SK-N-SH treated with all-trans-retinoic acid at 6 μM for 48 hours (cell line): Measurements from ENCODE around the gene SRSF1.

Experiments
- ARNTL ChIP-seq: fragments of 450-650 bp; formaldehyde crosslinking; IDR thresholded peaks from 2 replicates; pipeline ENCODE4 v1.5.0; 2020; ENCODE audit warnings: low read depth, mild to moderate bottlenecking, moderate library complexity, borderline replicate concordance
- ISL1 ChIP-seq: fragments of 250-450 bp; sonication (Bioruptor Pico); IDR thresholded peaks from 2 replicates; pipeline ENCODE4 v2.1.2; 2022; ENCODE audit warnings: mild to moderate bottlenecking, moderate library complexity
- OSR1 ChIP-seq: fragments of 250-450 bp; sonication (Bioruptor Pico); IDR thresholded peaks from 2 replicates; pipeline ENCODE4 v1.8.0; 2022; ENCODE audit warnings: moderate library complexity, mild to moderate bottlenecking, inconsistent platforms
- TCF4 ChIP-seq: fragments of 250-450 bp; sonication (Bioruptor Pico); IDR thresholded peaks from 2 replicates; pipeline ENCODE4 v1.8.0; 2021; ENCODE audit warnings: mild to moderate bottlenecking, moderate library complexity, borderline replicate concordance
- ZFP30 ChIP-seq: fragments of 450-650 bp; formaldehyde crosslinking; IDR thresholded peaks from 2 replicates; pipeline ENCODE4 v1.5.0; 2022; ENCODE audit warnings: mild to moderate bottlenecking, moderate library complexity
- ZNF70 ChIP-seq: fragments of 450-650 bp; formaldehyde crosslinking; IDR thresholded peaks from 2 replicates; pipeline ENCODE4 v1.5.0; 2020; ENCODE audit warnings: mild to moderate bottlenecking, moderate library complexity
- ZNF8 ChIP-seq: fragments of 450-650 bp; formaldehyde crosslinking; IDR thresholded peaks from 2 replicates; pipeline ENCODE4 v1.5.0; 2020; ENCODE audit warnings: mild to moderate bottlenecking, moderate library complexity
- TF ChIP-seq, protein P1 (sequence below): fragments of 250-450 bp; sonication (Bioruptor Pico); IDR thresholded peaks from 2 replicates; pipeline ENCODE4 v1.8.0; 2020; ENCODE audit warnings: mild to moderate bottlenecking, moderate library complexity, borderline replicate concordance
- TF ChIP-seq, protein P2 (sequence below): fragments of 250-450 bp; sonication (Bioruptor Pico); IDR thresholded peaks from 2 replicates; pipeline ENCODE4 v1.8.0; 2021; ENCODE audit warnings: low read depth, mild to moderate bottlenecking, moderate library complexity, borderline replicate concordance
- TF ChIP-seq, protein P3 (sequence below): fragments of 250-450 bp; sonication (Bioruptor Pico); IDR thresholded peaks from 2 replicates; pipeline ENCODE4 v1.5.0; 2020; ENCODE audit warnings: mild to moderate bottlenecking, moderate library complexity

DNA sequence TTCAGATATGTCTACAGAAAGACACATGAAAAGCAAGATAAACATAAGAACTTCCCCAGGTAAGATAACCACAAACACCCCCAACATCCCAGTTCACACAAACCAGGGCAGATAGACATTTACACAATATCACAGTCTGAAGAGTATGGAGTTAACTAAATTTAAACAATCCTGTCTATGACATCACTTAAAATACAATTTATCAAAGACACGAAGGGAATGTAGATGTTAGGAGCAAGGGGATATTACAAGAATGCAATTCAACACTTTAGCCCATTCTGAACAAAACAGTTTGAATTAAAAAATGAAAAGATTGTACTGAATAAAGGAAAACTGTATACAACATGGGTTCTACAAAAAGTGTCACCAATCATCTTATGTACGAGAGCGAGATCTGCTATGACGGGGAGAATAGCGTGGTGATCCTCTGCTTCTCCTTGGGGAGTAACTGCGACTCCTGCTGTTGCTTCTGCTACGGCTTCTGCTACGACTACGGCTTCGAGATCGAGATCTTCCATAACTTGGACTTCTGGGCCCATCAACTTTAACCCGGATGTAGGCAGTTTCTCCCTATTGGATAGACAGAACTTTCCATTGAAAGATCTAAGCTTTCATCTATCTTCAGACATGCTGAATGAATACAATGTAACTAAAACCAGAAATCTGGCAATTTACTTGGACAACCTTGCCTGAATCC, 1.9 kb downstream of the SRSF1 start:
- no peak for TF ChIP-seq ZNF8 (CRISPR knock-in tag)
- TF ChIP-seq ZNF70 (CRISPR knock-in tag), result no peak
- TF ChIP-seq ISL1, result no peak
- TF ChIP-seq, protein P1, sequence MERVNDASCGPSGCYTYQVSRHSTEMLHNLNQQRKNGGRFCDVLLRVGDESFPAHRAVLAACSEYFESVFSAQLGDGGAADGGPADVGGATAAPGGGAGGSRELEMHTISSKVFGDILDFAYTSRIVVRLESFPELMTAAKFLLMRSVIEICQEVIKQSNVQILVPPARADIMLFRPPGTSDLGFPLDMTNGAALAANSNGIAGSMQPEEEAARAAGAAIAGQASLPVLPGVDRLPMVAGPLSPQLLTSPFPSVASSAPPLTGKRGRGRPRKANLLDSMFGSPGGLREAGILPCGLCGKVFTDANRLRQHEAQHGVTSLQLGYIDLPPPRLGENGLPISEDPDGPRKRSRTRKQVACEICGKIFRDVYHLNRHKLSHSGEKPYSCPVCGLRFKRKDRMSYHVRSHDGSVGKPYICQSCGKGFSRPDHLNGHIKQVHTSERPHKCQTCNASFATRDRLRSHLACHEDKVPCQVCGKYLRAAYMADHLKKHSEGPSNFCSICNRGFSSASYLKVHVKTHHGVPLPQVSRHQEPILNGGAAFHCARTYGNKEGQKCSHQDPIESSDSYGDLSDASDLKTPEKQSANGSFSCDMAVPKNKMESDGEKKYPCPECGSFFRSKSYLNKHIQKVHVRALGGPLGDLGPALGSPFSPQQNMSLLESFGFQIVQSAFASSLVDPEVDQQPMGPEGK (CRISPR knock-in tag), result no peak
- TF ChIP-seq ARNTL, result no peak
- TF ChIP-seq ZFP30 (CRISPR knock-in tag), result no peak
- TF ChIP-seq TCF4, result no peak
- TF ChIP-seq, protein P2, sequence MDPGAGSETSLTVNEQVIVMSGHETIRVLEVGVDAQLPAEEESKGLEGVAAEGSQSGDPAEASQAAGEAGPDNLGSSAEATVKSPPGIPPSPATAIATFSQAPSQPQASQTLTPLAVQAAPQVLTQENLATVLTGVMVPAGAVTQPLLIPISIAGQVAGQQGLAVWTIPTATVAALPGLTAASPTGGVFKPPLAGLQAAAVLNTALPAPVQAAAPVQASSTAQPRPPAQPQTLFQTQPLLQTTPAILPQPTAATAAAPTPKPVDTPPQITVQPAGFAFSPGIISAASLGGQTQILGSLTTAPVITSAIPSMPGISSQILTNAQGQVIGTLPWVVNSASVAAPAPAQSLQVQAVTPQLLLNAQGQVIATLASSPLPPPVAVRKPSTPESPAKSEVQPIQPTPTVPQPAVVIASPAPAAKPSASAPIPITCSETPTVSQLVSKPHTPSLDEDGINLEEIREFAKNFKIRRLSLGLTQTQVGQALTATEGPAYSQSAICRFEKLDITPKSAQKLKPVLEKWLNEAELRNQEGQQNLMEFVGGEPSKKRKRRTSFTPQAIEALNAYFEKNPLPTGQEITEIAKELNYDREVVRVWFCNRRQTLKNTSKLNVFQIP, result no peak
- TF ChIP-seq OSR1 (CRISPR knock-in tag), result no peak
- TF ChIP-seq, protein P3, sequence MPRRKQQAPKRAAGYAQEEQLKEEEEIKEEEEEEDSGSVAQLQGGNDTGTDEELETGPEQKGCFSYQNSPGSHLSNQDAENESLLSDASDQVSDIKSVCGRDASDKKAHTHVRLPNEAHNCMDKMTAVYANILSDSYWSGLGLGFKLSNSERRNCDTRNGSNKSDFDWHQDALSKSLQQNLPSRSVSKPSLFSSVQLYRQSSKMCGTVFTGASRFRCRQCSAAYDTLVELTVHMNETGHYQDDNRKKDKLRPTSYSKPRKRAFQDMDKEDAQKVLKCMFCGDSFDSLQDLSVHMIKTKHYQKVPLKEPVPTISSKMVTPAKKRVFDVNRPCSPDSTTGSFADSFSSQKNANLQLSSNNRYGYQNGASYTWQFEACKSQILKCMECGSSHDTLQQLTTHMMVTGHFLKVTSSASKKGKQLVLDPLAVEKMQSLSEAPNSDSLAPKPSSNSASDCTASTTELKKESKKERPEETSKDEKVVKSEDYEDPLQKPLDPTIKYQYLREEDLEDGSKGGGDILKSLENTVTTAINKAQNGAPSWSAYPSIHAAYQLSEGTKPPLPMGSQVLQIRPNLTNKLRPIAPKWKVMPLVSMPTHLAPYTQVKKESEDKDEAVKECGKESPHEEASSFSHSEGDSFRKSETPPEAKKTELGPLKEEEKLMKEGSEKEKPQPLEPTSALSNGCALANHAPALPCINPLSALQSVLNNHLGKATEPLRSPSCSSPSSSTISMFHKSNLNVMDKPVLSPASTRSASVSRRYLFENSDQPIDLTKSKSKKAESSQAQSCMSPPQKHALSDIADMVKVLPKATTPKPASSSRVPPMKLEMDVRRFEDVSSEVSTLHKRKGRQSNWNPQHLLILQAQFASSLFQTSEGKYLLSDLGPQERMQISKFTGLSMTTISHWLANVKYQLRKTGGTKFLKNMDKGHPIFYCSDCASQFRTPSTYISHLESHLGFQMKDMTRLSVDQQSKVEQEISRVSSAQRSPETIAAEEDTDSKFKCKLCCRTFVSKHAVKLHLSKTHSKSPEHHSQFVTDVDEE (CRISPR knock-in tag), result no peak
